HT-29 (cell line): ENCODE data around the gene SREBF2. TPM values are rescaled to one million over a fixed set of nuclear protein-coding genes. Genes with fewer than 3 reads are reported as not detected.

Experiments
- DNase-seq: peaks from one replicate; pipeline ENCODE4 v3.0.0-alpha.2; 2015; ENCODE audit warnings: low spot score
- total RNA-seq: library from RNA; depleted of rRNA; stranded (reverse); fragments of >200 nt; shearing (Covaris generic); gene quantifications from 2 replicates; pipeline ENCODE4 v1.2.3, GENCODE V29; 2014

SREBF2 gene
- total RNA-seq, 1 experiment from 2014 or later = 104 TPM

- no peak for DNase-seq
These were observed 75.8 kb downstream of the SREBF2 start for GRCh38 chr22:41908411-41909309.

- no peak for DNase-seq
These were observed 76.6 kb downstream of the SREBF2 start for GRCh38 chr22:41909310-41910049.

GRCh38 chr22:41910050-41911000, 77.4 kb downstream of the SREBF2 start:
- DNase-seq = no peak

- DNase-seq = no peak
These were observed 78.2 kb downstream of the SREBF2 start for GRCh38 chr22:41911001-41911611.

GRCh38 chr22:41912338-41913039, 79.6 kb downstream of the SREBF2 start:
- no peak for DNase-seq

GRCh38 chr22:41913040-41913719, 80.3 kb downstream of the SREBF2 start:
- no peak for DNase-seq

- no peak for DNase-seq
These were observed 81.1 kb downstream of the SREBF2 start for GRCh38 chr22:41913842-41914534.

- no peak for DNase-seq
These were observed 81.7 kb downstream of the SREBF2 start for GRCh38 chr22:41914611-41915034.

GRCh38 chr22:41915035-41915785, 82.3 kb downstream of the SREBF2 start, which contains the start of gene SHISA8:
Gene SHISA8 (minus strand): TSS chr22:41915074. CDS start chr22:41914667, 407 bp downstream.
- no peak for DNase-seq

GRCh38 chr22:41915786-41916493, 83.0 kb downstream of the SREBF2 start:
- DNase-seq = no peak

GRCh38 chr22:41916745-41917358, 83.9 kb downstream of the SREBF2 start:
- no peak for DNase-seq

GRCh38 chr22:41917375-41917902, 84.5 kb downstream of the SREBF2 start:
- no peak for DNase-seq

- peak; percentile 26 for DNase-seq
These were observed 85.2 kb downstream of the SREBF2 start for GRCh38 chr22:41917903-41918791.

GRCh38 chr22:41919357-41920224, 86.7 kb downstream of the SREBF2 start:
- DNase-seq = no peak
